CD4-positive, alpha-beta memory T cell (primary cell): ENCODE measurements around the gene KCNK3. TPM values are rescaled to one million over a fixed set of nuclear protein-coding genes. Genes with fewer than 3 reads are reported as not detected.

ENCODE experiments used
- CTCF ChIA-PET: fragments of 350-600 bp; sonication (Branson Sonifier 250); formaldehyde crosslinking; loops from one replicate; lab custom pipeline; 2021; ENCODE audit warnings: inconsistent platforms; ENCODE audit not compliant: partially characterized antibody; lab: Charles Lee
- POLR2A ChIA-PET: fragments of 350-600 bp; sonication (Branson Sonifier 250); formaldehyde crosslinking; loops from one replicate; lab custom pipeline; 2021; ENCODE audit not compliant: partially characterized antibody; lab: Charles Lee
- DNase-seq, 5 donors: peaks; one replicate each; pipeline versions ENCODE4 v3.0.0 to v3.0.0-alpha.2; 2020 to 2022; ENCODE audit warnings: mixed read lengths in 1 of 5
- H3K27ac ChIP-seq: one replicate; pipeline ENCODE4 v1.7.0; 2013; ENCODE audit warnings: low read depth, low read length
- H3K27me3 ChIP-seq: 2 replicates; pipeline ENCODE4 v1.7.0; 2013; ENCODE audit warnings: mild to moderate bottlenecking, low read length, moderate library complexity; ENCODE audit not compliant: insufficient read depth
- H3K36me3 ChIP-seq: 2 replicates; pipeline ENCODE4 v1.7.0; 2013; ENCODE audit warnings: mild to moderate bottlenecking, low read length, moderate library complexity; ENCODE audit not compliant: insufficient read depth
- H3K4me1 ChIP-seq: 2 replicates; pipeline ENCODE4 v1.7.0; 2013; ENCODE audit warnings: mild to moderate bottlenecking, low read length, moderate library complexity; ENCODE audit not compliant: insufficient read depth
- H3K4me3 ChIP-seq, 2 donors: one replicate each; pipeline ENCODE4 v1.7.0; 2013; ENCODE audit warnings: low read length in 2 of 2, mild to moderate bottlenecking in 1 of 2
- H3K9me3 ChIP-seq, 2 donors: one replicate each; pipeline ENCODE4 v1.7.0; 2013; ENCODE audit warnings: low read length in 2 of 2, control low read depth in 1 of 2; ENCODE audit not compliant: control insufficient read depth in 1 of 2
- H3K27ac Mint-ChIP-seq, 7 donors: one replicate each; pipeline ENCODE4 v1.8.0; 2020 to 2021; ENCODE audit warnings: mixed read lengths in 7 of 7, mild to moderate bottlenecking in 6 of 7, inconsistent platforms in 3 of 7, moderate library complexity in 3 of 7
- H3K27me3 Mint-ChIP-seq, 2 donors: one replicate each; pipeline ENCODE4 v1.8.0; 2020 to 2021; ENCODE audit warnings: mixed read lengths in 2 of 2
- H3K36me3 Mint-ChIP-seq, 2 donors: one replicate each; pipeline ENCODE4 v1.8.0; 2020 to 2021; ENCODE audit warnings: mixed read lengths in 2 of 2, inconsistent platforms in 1 of 2, mild to moderate bottlenecking in 1 of 2
- H3K4me1 Mint-ChIP-seq, 4 donors: one replicate each; pipeline ENCODE4 v1.8.0; 2020 to 2021; ENCODE audit warnings: mixed read lengths in 4 of 4, mild to moderate bottlenecking in 1 of 4
- H3K4me3 Mint-ChIP-seq, 8 donors: one replicate each; pipeline ENCODE4 v1.8.0; 2020 to 2021; ENCODE audit warnings: mixed read lengths in 8 of 8, mild to moderate bottlenecking in 7 of 8, moderate library complexity in 6 of 8, inconsistent platforms in 3 of 8
- H3K9me3 Mint-ChIP-seq, 8 donors: one replicate each; pipeline ENCODE4 v1.8.0; 2020 to 2021; ENCODE audit warnings: mixed read lengths in 8 of 8, mild to moderate bottlenecking in 5 of 8, inconsistent platforms in 3 of 8, moderate library complexity in 1 of 8
- intact Hi-C: fragments of 100-400 bp; cut with micrococcal nuclease; formaldehyde crosslinking; loops from one replicate; pipeline ENCODE4 v1.15.1; 2023
- polyA plus RNA-seq, 2 donors: library from polyadenylated mRNA; unstranded; fragments of 300-500 nt; fragmentation: Illumina TruSeq; gene quantifications; one replicate each; pipeline ENCODE4 v1.2.3, GENCODE V29; 2021
- total RNA-seq, 2 experiments: library from RNA; stranded (reverse); gene quantifications; one replicate each; pipeline ENCODE4 v1.2.3, GENCODE V29; 2021

KCNK3 gene
- total and polyA plus RNA-seq, 4 experiments from 2014 or later, result not detected

- no peak for DNase-seq
- Mint-ChIP-seq H3K4me1 (peaks cover 0 to 5% (median under 1%) of the 10 kb centered on the region in 4 donors), H3K36me3 (peaks cover 23 to 62% of the 10 kb centered on the region in 2 donors), H3K4me3 (no peak overlapping the region), H3K9me3 (peaks cover 0 to 2% (median 0%) of the 10 kb centered on the region in 8 donors), H3K27me3 (no peaks in the 10 kb centered on the region), H3K27ac (peak overlapping the region in 2 of 7 donors; percentile 57 to 64)
- Histone ChIP-seq H3K27ac (no peak overlapping the region), H3K4me1 (no peaks in the 10 kb centered on the region), H3K27me3 (no peaks in the 10 kb centered on the region), H3K36me3 (peaks cover 41% of the 10 kb centered on the region), H3K4me3 (no peak overlapping the region), H3K9me3 (no peaks in the 10 kb centered on the region)
- ChIA-PET CTCF (interaction anchor here (1.5 kb wide), 1 partner anchor 68 kb away, joined by 3 read pairs; no protein-coding TSS in a partner anchor), POLR2A (no interaction called here)
- intact Hi-C loops, result no loop called here
These were observed 86.0 kb downstream of the KCNK3 start for GRCh38 chr2:26778507-26778906.

GRCh38 chr2:26780203-26780760, 87.8 kb downstream of the KCNK3 start:
- Histone ChIP-seq H3K9me3 (no peaks in the 10 kb centered on the region), H3K36me3 (peaks cover 30% of the 10 kb centered on the region), H3K27me3 (no peaks in the 10 kb centered on the region), H3K4me1 (peaks cover 6% of the 10 kb centered on the region), H3K4me3 (no peak overlapping the region), H3K27ac (no peak overlapping the region)
- ChIA-PET CTCF (no interaction called here), POLR2A (no interaction called here)
- DNase-seq, result no peak
- Mint-ChIP-seq H3K36me3 (peaks cover 16 to 52% of the 10 kb centered on the region in 2 donors), H3K4me3 (no peak overlapping the region), H3K4me1 (peaks cover under 1 to 3% (median 1%) of the 10 kb centered on the region in 4 donors), H3K27me3 (no peaks in the 10 kb centered on the region), H3K27ac (no peak overlapping the region), H3K9me3 (peaks cover 0 to 2% (median 0%) of the 10 kb centered on the region in 8 donors)
- intact Hi-C loops, result no loop called here

Other genes starting within 250 kb of the KCNK3 start
- under 1 TPM; 0.84 to 0.91 TPM for gene OTOF, start 214.6 kb upstream of the KCNK3 start, total RNA-seq
- under 1 TPM; 0.55 to 0.82 TPM for gene OTOF, start 214.6 kb upstream of the KCNK3 start, polyA plus RNA-seq
- gene CIB4, start 51.4 kb upstream of the KCNK3 start, total RNA-seq, result not detected
- not detected for gene CIB4, start 51.4 kb upstream of the KCNK3 start, polyA plus RNA-seq
- 10 to 100 TPM; 20.1 to 22.2 TPM for gene SLC35F6, start 71.6 kb downstream of the KCNK3 start, total RNA-seq
- 1 to 10 TPM; 4.8 to 6.9 TPM for gene SLC35F6, start 71.6 kb downstream of the KCNK3 start, polyA plus RNA-seq
- gene CENPA, start 93.3 kb downstream of the KCNK3 start, total RNA-seq, result under 1 TPM in 1 of 2 experiments, not detected in 1; 0.32 TPM
- gene CENPA, start 93.3 kb downstream of the KCNK3 start, polyA plus RNA-seq, result not detected
- not detected for gene DPYSL5, start 155.4 kb downstream of the KCNK3 start, total RNA-seq
- gene DPYSL5, start 155.4 kb downstream of the KCNK3 start, polyA plus RNA-seq, result not detected